Cortex of kidney (tissue), 1 donor: ENCODE measurements around the gene TCP11L1.
"Not testable (repeated sequence)": the region's sequence is repeated elsewhere in the genome, so short reads cannot be mapped to it uniquely, and the experiment has no call there.

Experiments used
- DNase-seq: peaks from one replicate; lab custom pipeline; 2025; lab: John Stamatoyannopoulos, UW

Gene TCP11L1

GRCh38 chr11:33065445-33066178, 26.2 kb downstream of the TCP11L1 start:
- no peak for DNase-seq

DNA sequence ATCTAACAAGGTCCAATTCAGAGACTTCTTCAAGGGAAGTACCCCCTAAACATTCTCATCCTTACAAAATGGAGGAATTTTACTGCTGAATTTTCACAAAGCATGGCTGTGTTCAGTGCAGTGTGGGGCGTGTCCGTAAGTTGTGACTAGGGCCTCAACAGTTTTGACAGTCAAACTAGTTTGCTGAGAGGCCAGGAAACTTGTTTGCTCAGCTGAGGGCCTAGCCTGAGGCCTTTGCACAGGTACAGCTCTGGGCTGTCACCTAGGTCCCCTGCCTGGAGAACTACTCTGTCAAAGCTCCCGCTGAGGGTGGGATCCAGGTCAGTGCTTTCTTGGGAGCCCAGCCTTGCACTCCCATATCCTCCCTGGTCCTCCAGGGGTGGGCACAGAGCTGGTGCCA, 27.9 kb downstream of the TCP11L1 start:
- DNase-seq, result no peak

DNA sequence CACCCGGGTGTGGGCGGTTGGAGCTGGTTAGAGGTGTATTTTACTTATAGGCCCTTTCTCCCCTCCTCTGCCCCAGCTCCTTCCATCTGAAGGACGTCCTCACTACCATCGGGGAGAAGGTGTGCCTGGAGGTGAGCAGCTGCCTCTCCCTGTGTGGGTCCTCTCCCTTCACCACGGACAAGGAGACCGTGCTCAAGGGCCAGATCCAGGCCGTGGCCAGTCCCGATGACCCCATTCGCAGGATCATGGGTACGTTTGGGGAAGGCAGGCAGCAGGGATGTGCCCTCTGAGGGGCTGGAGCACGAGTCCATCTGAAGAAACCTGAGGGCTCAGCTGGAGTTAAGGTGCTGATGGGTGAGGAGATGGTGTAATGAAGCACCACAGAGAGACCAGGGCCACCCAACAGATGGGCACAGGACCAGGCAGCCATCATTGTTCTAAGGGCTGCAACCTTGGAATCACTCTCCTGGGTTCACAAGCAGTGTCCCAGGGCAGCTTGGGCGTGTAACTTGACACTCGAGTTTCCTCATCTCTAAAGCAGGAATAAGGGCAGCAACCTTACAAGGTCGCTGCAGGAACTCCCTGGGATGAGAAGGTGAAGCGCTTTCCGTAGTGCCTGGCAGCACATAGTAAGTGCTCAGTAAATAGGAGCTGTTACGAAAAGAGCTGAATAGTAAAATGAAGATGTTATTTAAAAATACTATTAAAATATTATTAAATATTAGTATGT, 29.4 kb downstream of the TCP11L1 start:
- DNase-seq, result no peak

GRCh38 chr11:33072465-33072864, 33.1 kb downstream of the TCP11L1 start:
- no peak for DNase-seq

DNA sequence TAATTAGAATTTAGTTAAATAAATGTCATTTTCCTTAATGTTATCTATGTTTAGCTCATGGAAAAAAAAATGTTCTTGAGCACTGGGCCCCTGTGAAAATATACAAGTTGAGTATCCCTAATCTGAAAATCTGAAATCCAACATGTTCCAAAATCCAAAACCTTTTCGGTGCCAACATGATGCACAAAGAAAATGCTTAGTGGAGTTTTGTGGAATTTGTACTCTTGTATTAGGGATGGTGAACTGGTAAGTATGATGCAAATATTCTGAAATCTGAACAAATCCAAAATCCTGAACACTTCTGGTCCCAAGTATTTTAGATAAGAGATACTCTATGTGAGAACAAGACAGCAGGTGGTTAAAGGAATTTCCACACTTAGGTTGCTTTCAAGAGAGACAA, 44.5 kb downstream of the TCP11L1 start:
- no peak for DNase-seq

- no peak for DNase-seq
Measured at GRCh38 chr11:33086017-33086416, 46.6 kb downstream of the TCP11L1 start.

DNA sequence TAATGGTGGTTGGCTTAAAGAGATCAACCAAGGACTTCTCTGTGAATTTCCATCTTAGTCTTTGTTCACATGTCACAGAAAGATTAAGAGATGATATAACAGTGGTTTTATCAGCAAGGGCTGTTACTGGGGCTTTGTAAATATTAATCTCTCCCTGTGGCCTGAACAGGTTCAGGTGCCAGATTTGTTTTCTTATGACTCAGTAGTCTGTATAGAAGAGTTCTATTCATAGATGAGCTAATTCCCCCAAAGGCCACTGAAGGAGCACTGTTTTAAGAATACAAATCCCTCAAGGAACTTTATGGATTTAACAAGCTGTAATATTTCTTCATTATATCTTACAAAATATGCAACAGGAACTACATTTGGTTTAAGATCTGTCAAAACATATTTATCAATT, 50.4 kb downstream of the TCP11L1 start:
- DNase-seq, result no peak

GRCh38 chr11:33094157-33094556, 54.8 kb downstream of the TCP11L1 start:
- DNase-seq, result no peak

DNA sequence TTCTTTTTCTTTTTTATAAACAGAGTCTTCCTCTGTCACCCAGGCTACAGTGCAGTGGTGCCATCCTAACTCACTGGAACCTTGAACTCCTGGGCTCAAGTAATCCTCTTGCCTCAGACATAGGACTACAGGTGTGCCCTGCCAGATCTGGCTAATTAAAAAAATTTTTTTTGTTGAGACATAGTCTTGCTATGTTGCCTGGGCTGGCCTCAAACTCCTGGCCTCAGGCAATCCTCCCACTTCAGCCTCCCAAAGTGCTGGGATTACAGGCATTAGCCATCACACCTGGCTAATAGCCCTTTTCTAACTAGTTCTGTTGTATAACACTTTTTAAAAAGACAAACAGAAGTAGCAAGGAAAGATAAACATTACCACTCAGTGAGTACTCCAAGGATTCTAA, 64.5 kb downstream of the TCP11L1 start:
- no peak for DNase-seq

- no peak for DNase-seq
Measured at GRCh38 chr11:33109294-33109895, 70.0 kb downstream of the TCP11L1 start.

DNA sequence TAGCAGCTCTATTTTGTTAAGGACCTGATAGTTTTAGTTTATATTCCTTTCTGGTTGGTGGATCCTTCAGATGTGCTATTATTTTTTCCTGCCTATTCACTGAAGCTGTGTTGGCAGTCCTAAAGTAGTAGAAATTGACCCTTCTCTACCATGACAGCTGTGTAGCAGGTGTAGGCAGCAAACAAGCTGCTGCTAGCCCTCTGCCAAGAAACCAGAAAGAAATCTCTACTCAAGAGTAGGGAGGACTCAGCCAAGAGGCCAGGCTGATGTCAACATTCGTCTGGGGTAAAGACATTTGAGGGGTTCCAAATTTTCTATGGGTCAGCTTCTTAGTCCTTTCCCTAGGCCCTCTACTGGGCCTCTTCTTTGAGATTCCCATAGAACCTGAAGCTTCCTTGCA, 70.7 kb downstream of the TCP11L1 start:
- no peak for DNase-seq

DNA sequence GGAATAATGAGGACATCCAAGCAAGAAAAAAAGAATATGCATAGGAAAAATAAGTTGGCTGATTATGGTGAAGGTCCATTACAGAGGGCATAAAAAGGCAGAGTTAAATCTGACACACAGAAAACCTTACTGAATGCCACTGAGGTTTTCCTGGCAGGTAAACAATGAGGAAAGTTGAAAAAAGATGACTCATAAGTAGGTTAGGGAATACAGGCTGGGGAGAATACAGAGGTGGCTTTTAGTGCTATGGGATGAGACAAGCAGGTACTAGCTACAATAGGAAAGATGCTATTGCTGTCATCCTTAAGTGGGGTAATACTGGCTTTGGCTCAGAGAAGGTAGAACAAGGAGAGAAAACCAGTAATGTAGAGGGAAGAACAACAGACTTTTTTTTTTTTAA, 77.2 kb downstream of the TCP11L1 start:
- DNase-seq, result no peak

- DNase-seq, result not testable (repeated sequence)
Measured at GRCh38 chr11:33122696-33123095, 83.3 kb downstream of the TCP11L1 start.
